C4-2B (cell line): ENCODE measurements around the gene F5.
A peak's percentile ranks its signal among the peaks of the same experiment; 100 is the strongest.
"Not testable (repeated sequence)": the region's sequence is repeated elsewhere in the genome, so short reads cannot be mapped to it uniquely, and the experiment has no call there.

ENCODE experiments used
- H3K27ac ChIP-seq: fragments of 450-650 bp; 2 replicates; pipeline ENCODE4 v1.5.1; 2017
- CTCF ChIP-seq: fragments of 450-650 bp; conservative IDR thresholded peaks from 2 replicates; pipeline ENCODE4 v1.5.1; 2017; ENCODE audit warnings: mild to moderate bottlenecking
- ZFX ChIP-seq: fragments of 450-650 bp; IDR thresholded peaks from 2 replicates; pipeline ENCODE4 v1.6.1; 2017

The F5 gene

GRCh38 chr1:169545472-169545871, 40.8 kb downstream of the F5 start:
- TF ChIP-seq CTCF (no peak), ZFX (no peak)
- H3K27ac ChIP-seq, result peak overlapping the region; percentile 9; the same call in 1 of the 2 replicates

- TF ChIP-seq ZFX (no peak), CTCF (no peak)
- H3K27ac ChIP-seq, result no peak overlapping the region
These were observed 47.0 kb downstream of the F5 start for GRCh38 chr1:169538998-169539871.

- H3K27ac ChIP-seq, result no peak overlapping the region
- no peak for TF ChIP-seq CTCF
- TF ChIP-seq ZFX, result no peak
These were observed 51.6 kb downstream of the F5 start for GRCh38 chr1:169534653-169535052.

- not testable (repeated sequence) for H3K27ac ChIP-seq
These were observed 52.6 kb downstream of the F5 start for GRCh38 chr1:169533528-169534190.

GRCh38 chr1:169530448-169530847, 55.8 kb downstream of the F5 start:
- H3K27ac ChIP-seq, result no peak overlapping the region
- no peak for TF ChIP-seq ZFX
- no peak for TF ChIP-seq CTCF

GRCh38 chr1:169529068-169529642, 57.1 kb downstream of the F5 start:
- no peak for TF ChIP-seq ZFX
- TF ChIP-seq CTCF, result no peak
- H3K27ac ChIP-seq, result no peak overlapping the region

GRCh38 chr1:169528215-169529067, 57.8 kb downstream of the F5 start:
- TF ChIP-seq ZFX, result no peak
- no peak for TF ChIP-seq CTCF
- peak overlapping the region; percentile 23; the same call in 1 of the 2 replicates for H3K27ac ChIP-seq
